Brain microvascular endothelial cell (primary cell): ENCODE measurements around the gene KLK15.
"Not testable (repeated sequence)": the region's sequence is repeated elsewhere in the genome, so short reads cannot be mapped to it uniquely, and the experiment has no call there.

Experiments used
- DNase-seq: peaks from one replicate; pipeline ENCODE4 v3.0.0-alpha.2; 2020
- H3K27ac ChIP-seq: fragments of 250-450 bp; sonication (Bioruptor Pico); 2 replicates; pipeline ENCODE4 v1.5.1; 2020; ENCODE audit warnings: mild to moderate bottlenecking, moderate library complexity
- H3K27me3 ChIP-seq: fragments of 250-450 bp; sonication (Bioruptor Pico); replicated peaks from 2 replicates; pipeline ENCODE4 v1.5.1; 2020; ENCODE audit warnings: mild to moderate bottlenecking
- H3K36me3 ChIP-seq: fragments of 250-450 bp; sonication (Bioruptor Pico); replicated peaks from 2 replicates; pipeline ENCODE4 v1.5.1; 2020; ENCODE audit warnings: mild to moderate bottlenecking
- H3K4me3 ChIP-seq: 2 replicates; pipeline ENCODE4 v1.5.1; 2011; ENCODE audit warnings: low read depth, mild to moderate bottlenecking, control low read depth, low read length, moderate library complexity
- in situ Hi-C: cut with HindIII; loops from 2 replicates; pipeline ENCODE4 v1.10.0; 2017; ENCODE audit warnings: low sequenced_read_pairs, low pct_ligation_motif_present
- TF ChIP-seq, protein P1 (sequence below): IDR thresholded peaks from 2 replicates; pipeline ENCODE4 v1.5.1; 2011; ENCODE audit warnings: low read depth, mild to moderate bottlenecking, moderate library complexity, low read length, control low read depth, inconsistent platforms; ENCODE audit errors: missing control alignments

KLK15 gene

GRCh38 chr19:50814883-50815282 lies 18.5 kb downstream of the KLK15 start:
- Histone ChIP-seq H3K36me3 (no peaks in the 10 kb centered on the region), H3K27ac (no peak overlapping the region), H3K27me3 (peaks cover 10% of the 10 kb centered on the region), H3K4me3 (no peak overlapping the region)
- TF ChIP-seq, protein P1, sequence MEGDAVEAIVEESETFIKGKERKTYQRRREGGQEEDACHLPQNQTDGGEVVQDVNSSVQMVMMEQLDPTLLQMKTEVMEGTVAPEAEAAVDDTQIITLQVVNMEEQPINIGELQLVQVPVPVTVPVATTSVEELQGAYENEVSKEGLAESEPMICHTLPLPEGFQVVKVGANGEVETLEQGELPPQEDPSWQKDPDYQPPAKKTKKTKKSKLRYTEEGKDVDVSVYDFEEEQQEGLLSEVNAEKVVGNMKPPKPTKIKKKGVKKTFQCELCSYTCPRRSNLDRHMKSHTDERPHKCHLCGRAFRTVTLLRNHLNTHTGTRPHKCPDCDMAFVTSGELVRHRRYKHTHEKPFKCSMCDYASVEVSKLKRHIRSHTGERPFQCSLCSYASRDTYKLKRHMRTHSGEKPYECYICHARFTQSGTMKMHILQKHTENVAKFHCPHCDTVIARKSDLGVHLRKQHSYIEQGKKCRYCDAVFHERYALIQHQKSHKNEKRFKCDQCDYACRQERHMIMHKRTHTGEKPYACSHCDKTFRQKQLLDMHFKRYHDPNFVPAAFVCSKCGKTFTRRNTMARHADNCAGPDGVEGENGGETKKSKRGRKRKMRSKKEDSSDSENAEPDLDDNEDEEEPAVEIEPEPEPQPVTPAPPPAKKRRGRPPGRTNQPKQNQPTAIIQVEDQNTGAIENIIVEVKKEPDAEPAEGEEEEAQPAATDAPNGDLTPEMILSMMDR, result no peak
- DNase-seq, result no peak
- in situ Hi-C loops, result no loop called here

- no peaks in the 10 kb centered on the region for H3K36me3 ChIP-seq
- in situ Hi-C loops, result no loop called here
- no peak overlapping the region for H3K4me3 ChIP-seq
- DNase-seq, result no peak
- TF ChIP-seq, protein P1, result no peak
- no peaks in the 10 kb centered on the region for H3K27me3 ChIP-seq
- H3K27ac ChIP-seq, result no peak overlapping the region
These were observed 20.9 kb downstream of the KLK15 start for GRCh38 chr19:50812474-50812873.

- DNase-seq, in situ Hi-C loops, H3K36me3 ChIP-seq, H3K27me3 ChIP-seq, H3K27ac ChIP-seq, H3K4me3 ChIP-seq: not testable (repeated sequence)
These were observed 21.6 kb downstream of the KLK15 start for GRCh38 chr19:50811622-50812238.

DNA sequence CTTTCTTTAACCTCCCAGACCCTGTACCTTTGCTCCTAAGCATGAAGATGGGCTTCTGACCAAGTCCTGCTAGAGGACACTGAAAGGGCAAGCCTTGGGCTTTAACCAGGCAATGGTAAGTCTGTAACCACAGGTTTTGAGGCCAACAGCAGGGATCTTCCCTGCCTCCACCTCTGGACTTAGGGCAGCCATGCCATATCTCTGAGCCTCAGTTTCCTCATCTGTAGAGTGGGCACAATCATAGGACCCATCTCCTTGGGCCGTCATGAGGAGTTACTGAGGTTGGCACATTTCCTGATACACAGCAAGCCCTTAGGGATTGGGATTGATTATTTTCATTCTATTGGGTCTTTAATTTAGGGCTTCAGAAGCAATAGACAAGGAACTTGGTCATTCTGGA lies 24.5 kb downstream of the KLK15 start:
- no peak overlapping the region for H3K4me3 ChIP-seq
- no peaks in the 10 kb centered on the region for H3K27me3 ChIP-seq
- H3K27ac ChIP-seq, result no peak overlapping the region
- H3K36me3 ChIP-seq, result no peaks in the 10 kb centered on the region
- no peak for DNase-seq
- in situ Hi-C loops, result no loop called here
- TF ChIP-seq, protein P1, result no peak

GRCh38 chr19:50804420-50805272 lies 28.7 kb downstream of the KLK15 start:
- peak overlapping the region; percentile 99 for H3K4me3 ChIP-seq
- TF ChIP-seq, protein P1, result no peak
- DNase-seq, result peak; percentile 99
- peak overlapping the region; percentile 99 for H3K27ac ChIP-seq
- peaks cover 14% of the 10 kb centered on the region for H3K36me3 ChIP-seq
- H3K27me3 ChIP-seq, result no peaks in the 10 kb centered on the region
- in situ Hi-C loops, result no loop called here

DNA sequence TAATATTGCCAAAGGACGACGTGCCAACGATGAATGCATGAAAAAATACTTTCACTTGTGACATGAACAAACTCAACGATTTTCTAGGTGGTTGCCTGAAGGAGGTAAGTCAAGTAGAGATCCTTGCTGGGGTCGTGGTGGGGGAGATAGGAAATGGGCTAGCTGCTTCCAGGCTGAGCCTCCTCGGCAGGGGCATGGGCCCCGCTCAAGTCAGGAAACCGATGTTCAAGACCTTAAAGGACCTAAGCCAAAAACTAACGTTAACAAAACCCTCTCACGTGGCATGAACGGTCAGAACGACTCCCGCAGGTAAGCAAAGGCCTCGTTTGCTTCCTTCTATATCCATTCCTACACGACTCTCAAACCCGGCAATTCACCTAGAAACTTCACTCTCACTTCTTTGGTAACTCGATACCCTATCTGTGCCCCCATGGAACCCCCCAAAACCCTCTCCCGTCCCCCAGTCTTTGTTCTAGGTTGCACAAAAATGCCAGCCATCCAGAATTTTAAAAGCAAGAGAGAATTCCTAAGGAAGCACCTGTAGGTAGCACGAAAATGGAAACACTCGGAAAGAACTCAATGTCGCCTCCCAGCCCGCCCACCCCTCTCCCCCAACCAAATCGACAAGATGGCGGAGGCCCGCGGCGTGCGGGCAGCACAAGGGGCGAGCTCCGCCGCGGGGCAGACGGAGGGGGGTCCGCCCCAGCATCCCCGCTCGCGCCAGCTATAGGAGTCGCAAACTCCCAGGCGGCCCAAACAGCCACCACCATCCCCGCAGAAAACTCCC lies 29.5 kb downstream of the KLK15 start:
- Histone ChIP-seq H3K27me3 (no peaks in the 10 kb centered on the region), H3K36me3 (peaks cover 20% of the 10 kb centered on the region), H3K4me3 (peak overlapping the region; percentile 99), H3K27ac (peak overlapping the region; percentile 99)
- no peak for DNase-seq
- in situ Hi-C loops, result no loop called here
- TF ChIP-seq, protein P1, result no peak
